Urinary bladder (tissue), 4 donors: ENCODE data around the gene TEX101. TPM values are rescaled to one million over a fixed set of nuclear protein-coding genes. Genes with fewer than 3 reads are reported as not detected.
"Not testable (repeated sequence)": the region's sequence is repeated elsewhere in the genome, so short reads cannot be mapped to it uniquely, and the experiment has no call there.

Experiments
- DNase-seq: peaks from one replicate; pipeline ENCODE4 v3.0.0-alpha.2; 2015; ENCODE audit errors: extremely low spot score
- H3K27ac ChIP-seq: one replicate; pipeline ENCODE4 v1.5.1; 2013; ENCODE audit warnings: low read depth, mild to moderate bottlenecking, moderate library complexity
- H3K36me3 ChIP-seq: one replicate; pipeline ENCODE4 v1.6.1; 2013; ENCODE audit warnings: mild to moderate bottlenecking, moderate library complexity; ENCODE audit not compliant: insufficient read depth
- H3K4me1 ChIP-seq: one replicate; pipeline ENCODE4 v1.6.1; 2013; ENCODE audit warnings: mild to moderate bottlenecking, moderate library complexity; ENCODE audit not compliant: insufficient read depth
- H3K4me3 ChIP-seq: one replicate; pipeline ENCODE4 v1.5.1; 2013; ENCODE audit warnings: low read depth, low read length
- WGBS: extraction: QIAGEN DNeasy Blood & Tissue Kit; methylation state at CpG from one replicate; pipeline ENCODE4 v1.1.7; 2013; 5-methylcytosine and 5-hydroxymethylcytosine counted together
- polyA plus RNA-seq: library from polyadenylated mRNA; stranded (reverse); fragments of 200-250 nt; gene quantifications from one replicate; pipeline ENCODE4 v1.2.3, GENCODE V29; 2013
- total RNA-seq: library from RNA; depleted of rRNA; stranded (reverse); fragments of >200 nt; gene quantifications from one replicate; pipeline ENCODE4 v1.2.3, GENCODE V29; 2014
- donor health status: healthy with polysubstance abuse.
- donor health status: healthy.

TEX101 gene
- total and polyA plus RNA-seq, 2 donors = not detected

GRCh38 chr19:43393501-43393900 is 21.2 kb upstream of the TEX101 start:
- DNase-seq, H3K4me1 ChIP-seq, H3K27ac ChIP-seq, H3K36me3 ChIP-seq, H3K4me3 ChIP-seq: not testable (repeated sequence)
- 59% methylated on average over 3 of the region's 3 CpGs for WGBS

GRCh38 chr19:43395561-43395960 is 19.1 kb upstream of the TEX101 start:
- 78% methylated on average over 6 of the region's 6 CpGs for WGBS
- no peak overlapping the region for H3K27ac ChIP-seq
- H3K4me3 ChIP-seq = no peak overlapping the region
- H3K36me3 ChIP-seq = no peaks in the 10 kb centered on the region
- no peak for DNase-seq
- H3K4me1 ChIP-seq = no peaks in the 10 kb centered on the region

- Histone ChIP-seq H3K4me1 (no peaks in the 10 kb centered on the region), H3K36me3 (no peaks in the 10 kb centered on the region), H3K27ac (no peak overlapping the region), H3K4me3 (no peak overlapping the region)
- WGBS = 45% methylated on average over 24 of the region's 24 CpGs
- no peak for DNase-seq
Measured at GRCh38 chr19:43406297-43406696, 8.4 kb upstream of the TEX101 start.

GRCh38 chr19:43407416-43408005 is 7.2 kb upstream of the TEX101 start:
- no peak overlapping the region for H3K4me3 ChIP-seq
- 72% methylated on average over 22 of the region's 22 CpGs for WGBS
- no peaks in the 10 kb centered on the region for H3K4me1 ChIP-seq
- no peak for DNase-seq
- no peaks in the 10 kb centered on the region for H3K36me3 ChIP-seq
- no peak overlapping the region for H3K27ac ChIP-seq

DNA sequence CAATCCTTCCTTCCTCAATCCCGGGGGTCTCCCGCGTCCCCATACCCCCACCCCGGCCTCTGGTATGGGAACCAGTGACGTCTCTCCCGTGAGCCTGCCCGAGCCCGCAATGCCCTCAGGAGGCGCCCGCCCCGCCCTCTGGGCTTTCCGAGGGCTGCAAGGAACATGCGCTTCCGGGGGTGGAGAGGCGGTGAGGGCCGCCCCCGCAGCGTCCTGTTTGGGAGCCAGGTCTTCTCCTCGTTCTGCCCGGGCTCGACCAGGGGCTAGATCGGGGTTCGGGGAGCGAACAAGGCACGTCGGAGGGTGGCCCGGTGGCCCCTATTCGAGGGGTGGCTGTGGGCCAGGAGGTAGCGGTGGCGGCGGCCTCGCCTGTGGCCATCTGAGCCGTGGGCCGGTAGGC is 6.6 kb upstream of the TEX101 start:
- no peak for DNase-seq
- H3K27ac ChIP-seq = no peak overlapping the region
- no peaks in the 10 kb centered on the region for H3K4me1 ChIP-seq
- H3K36me3 ChIP-seq = no peaks in the 10 kb centered on the region
- H3K4me3 ChIP-seq = no peak overlapping the region
- 86% methylated on average over 34 of the region's 34 CpGs for WGBS

- Histone ChIP-seq H3K4me1 (no peaks in the 10 kb centered on the region), H3K27ac (no peak overlapping the region), H3K36me3 (no peaks in the 10 kb centered on the region), H3K4me3 (no peak overlapping the region)
- no peak for DNase-seq
- WGBS = 82% methylated on average over 1 of the region's 1 CpG
Measured at GRCh38 chr19:43409415-43409814, 5.3 kb upstream of the TEX101 start.

DNA sequence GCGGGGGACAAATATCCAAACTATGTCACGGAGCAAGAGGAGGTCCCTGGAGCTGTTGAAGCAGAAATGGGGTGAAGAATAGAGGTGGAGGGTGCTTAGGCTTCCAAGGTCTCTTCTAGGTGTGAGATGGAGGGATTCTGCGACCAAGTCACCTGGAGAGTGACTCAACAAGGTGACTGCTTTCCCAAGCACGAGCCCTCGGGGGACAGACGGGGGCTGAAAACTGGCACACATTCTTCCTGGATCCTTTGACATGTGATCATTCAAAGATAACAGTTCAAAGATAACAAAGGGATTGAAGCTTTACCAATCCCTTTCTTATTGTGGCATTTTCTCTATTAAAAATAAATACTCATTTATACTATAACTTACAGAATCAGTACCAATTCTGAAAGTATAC is 2.2 kb upstream of the TEX101 start:
- Histone ChIP-seq H3K4me1 (no peaks in the 10 kb centered on the region), H3K27ac (no peak overlapping the region), H3K4me3 (no peak overlapping the region), H3K36me3 (no peaks in the 10 kb centered on the region)
- whole genome bisulfite sequencing = 85% methylated on average over 6 of the region's 6 CpGs
- DNase-seq = no peak

DNA sequence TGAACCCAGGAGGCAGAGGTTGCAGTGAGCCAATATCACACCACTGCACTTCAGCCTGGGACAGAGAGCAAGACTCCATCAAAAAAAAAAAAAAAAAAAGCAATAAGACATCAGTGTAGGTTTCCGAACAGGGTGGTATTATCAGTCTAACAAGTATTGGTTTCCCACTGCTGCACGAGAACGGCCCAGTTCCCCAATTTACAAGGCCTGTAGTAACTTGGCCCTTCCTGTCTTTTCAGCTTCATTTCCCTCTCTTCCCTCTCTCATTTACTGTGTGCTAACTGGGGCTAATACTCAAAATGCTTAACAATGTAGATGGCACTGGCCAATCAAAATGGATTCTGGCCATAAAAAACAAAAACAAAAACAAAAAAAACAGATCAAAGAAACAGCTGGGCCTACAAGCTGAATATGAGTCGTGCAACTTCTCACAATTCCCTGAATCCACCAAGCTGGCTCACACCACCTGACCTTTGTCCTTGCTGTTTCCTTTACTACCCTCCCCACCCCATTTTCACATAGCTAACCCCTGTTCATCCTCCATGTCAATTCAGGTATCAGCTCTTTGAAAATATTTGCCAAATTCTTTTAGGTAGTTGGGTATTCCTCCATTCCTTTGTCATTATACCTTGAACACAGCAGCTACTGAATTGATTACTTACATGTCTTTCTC is 2.4 kb downstream of the TEX101 start:
- WGBS = 67% methylated on average over 4 of the region's 4 CpGs
- Histone ChIP-seq H3K27ac (no peak overlapping the region), H3K36me3 (no peaks in the 10 kb centered on the region), H3K4me1 (no peaks in the 10 kb centered on the region), H3K4me3 (no peak overlapping the region)
- DNase-seq = no peak

- no peak overlapping the region for H3K4me3 ChIP-seq
- no peak overlapping the region for H3K27ac ChIP-seq
- H3K36me3 ChIP-seq = no peaks in the 10 kb centered on the region
- WGBS = 73% methylated on average over 6 of the region's 6 CpGs
- no peaks in the 10 kb centered on the region for H3K4me1 ChIP-seq
- no peak for DNase-seq
Measured at GRCh38 chr19:43420954-43421353, 6.3 kb downstream of the TEX101 start.

DNA sequence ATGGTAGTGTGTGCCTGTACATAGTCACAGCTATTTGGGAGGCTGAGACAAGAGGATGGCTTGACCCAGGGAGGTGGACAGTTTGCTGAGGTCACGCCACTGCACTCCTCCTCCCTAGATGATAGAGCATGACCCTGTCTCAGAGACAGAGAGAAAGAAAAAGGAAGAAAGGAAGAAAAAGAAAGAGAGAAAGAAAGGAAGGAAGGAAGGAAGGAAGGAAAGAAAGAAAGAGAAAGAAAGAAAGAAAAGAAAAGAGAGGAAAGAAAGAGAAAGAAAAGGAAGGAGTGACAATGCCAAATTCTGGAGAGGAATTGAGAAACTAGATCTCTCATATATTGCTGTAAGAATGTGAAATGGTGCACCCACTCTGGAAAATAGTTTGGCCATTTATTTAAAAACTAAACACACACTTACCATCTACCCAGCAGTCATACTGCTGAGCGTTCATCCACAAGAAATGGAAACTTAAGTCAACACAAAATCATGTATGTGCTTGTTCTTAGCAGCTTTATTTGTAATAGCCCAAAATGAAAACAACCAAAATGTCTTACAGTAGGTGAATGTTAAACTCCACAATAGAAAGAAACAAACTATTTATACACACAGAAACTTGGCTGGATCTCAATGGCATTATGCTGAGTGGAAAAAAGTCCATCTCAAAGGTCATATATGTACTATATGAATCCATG is 7.5 kb downstream of the TEX101 start:
- WGBS = 82% methylated on average over 2 of the region's 2 CpGs
- no peak for DNase-seq
- no peak overlapping the region for H3K4me3 ChIP-seq
- H3K4me1 ChIP-seq = no peaks in the 10 kb centered on the region
- H3K36me3 ChIP-seq = no peaks in the 10 kb centered on the region
- H3K27ac ChIP-seq = no peak overlapping the region

DNA sequence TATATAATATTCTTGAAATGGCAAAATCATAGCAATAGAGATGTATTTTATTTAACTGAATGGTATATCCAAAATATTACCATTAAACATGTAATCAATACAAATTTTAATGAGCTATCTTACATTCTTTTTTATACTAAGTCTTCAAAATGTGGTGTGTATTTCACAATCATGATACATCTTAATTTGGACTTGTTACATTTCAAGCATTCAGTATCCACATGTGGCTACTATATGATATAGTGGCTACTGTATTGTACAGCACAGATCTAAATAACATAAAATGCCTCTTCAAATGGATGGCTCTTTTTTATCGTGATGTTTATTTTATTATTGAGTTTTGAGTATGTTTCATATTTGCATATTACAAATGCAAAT is 8.0 kb downstream of the TEX101 start:
- WGBS = 82% methylated on average over 1 of the region's 1 CpG
- H3K4me3 ChIP-seq = no peak overlapping the region
- H3K27ac ChIP-seq = no peak overlapping the region
- H3K36me3 ChIP-seq = no peaks in the 10 kb centered on the region
- DNase-seq = no peak
- H3K4me1 ChIP-seq = no peaks in the 10 kb centered on the region

- DNase-seq = no peak
- no peak overlapping the region for H3K27ac ChIP-seq
- no peaks in the 10 kb centered on the region for H3K36me3 ChIP-seq
- WGBS = 73% methylated on average over 5 of the region's 5 CpGs
- no peaks in the 10 kb centered on the region for H3K4me1 ChIP-seq
- no peak overlapping the region for H3K4me3 ChIP-seq
Measured at GRCh38 chr19:43423779-43424178, 9.1 kb downstream of the TEX101 start.

DNA sequence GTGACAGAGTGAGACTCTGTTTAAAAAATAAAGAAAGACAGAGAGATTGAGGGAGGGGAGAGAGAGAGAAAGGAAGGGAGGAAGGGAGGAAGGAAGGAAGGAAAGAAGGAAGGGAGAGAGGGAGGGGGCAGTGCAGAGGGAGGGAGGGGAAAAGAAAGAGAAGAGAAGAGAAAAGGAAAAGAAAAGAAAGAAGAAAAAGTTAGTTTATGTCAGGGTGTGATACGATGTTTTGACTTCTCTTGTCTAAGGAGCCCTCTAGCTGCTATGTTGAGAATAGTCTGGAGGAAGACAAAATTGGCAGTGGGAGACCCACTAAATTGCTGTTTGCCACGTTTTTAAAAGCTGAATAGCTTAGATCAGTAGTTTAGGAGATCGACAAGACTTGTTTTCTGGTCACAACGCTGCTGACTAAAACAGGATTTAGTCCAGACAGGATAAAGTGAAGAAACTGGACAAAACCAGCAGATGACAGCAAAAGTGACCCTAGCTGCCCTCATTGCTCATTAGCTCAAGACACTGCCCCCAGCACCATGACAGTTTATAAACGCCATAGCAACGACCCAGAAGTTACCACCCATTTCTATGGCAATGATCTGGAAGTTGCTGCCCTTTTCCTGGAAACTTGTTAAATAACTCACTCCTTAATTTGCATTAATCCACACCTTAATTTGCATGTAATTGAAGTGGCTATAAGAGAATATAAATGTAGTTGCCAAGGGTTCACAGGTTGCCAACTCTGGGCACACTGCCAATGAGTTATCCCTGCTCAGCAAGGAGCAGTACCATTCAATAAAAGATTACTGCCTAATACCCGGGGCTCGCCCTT is 11.1 kb downstream of the TEX101 start:
- H3K27ac ChIP-seq = no peak overlapping the region
- H3K4me3 ChIP-seq = no peak overlapping the region
- DNase-seq = no peak
- no peaks in the 10 kb centered on the region for H3K36me3 ChIP-seq
- H3K4me1 ChIP-seq = no peaks in the 10 kb centered on the region
- 27% methylated on average over 8 of the region's 8 CpGs for WGBS

DNA sequence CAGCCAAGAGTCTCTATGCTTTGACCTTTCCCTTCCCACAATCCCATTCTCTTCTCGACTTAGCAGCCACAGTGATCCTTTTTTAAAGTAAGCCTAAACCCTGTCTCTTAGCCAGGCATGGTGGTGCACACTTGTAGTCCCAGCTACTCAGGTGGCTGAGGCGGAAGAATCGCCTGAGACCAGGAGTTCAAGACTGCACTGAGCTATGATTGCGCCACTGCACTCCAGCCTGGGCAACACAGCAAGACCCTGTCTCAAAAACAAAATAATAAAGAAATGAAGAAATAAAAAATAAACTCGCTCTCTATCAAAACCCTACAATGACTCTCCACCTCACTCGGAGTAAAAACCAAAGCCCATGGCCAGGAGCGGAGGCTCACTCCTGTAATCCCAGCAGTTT is 14.7 kb downstream of the TEX101 start:
- DNase-seq = no peak
- 92% methylated on average over 7 of the region's 7 CpGs for WGBS
- H3K27ac ChIP-seq = no peak overlapping the region
- no peaks in the 10 kb centered on the region for H3K36me3 ChIP-seq
- no peak overlapping the region for H3K4me3 ChIP-seq
- H3K4me1 ChIP-seq = no peaks in the 10 kb centered on the region
